ENCODE data around the gene DBI. TPM values are rescaled to one million over a fixed set of nuclear protein-coding genes. Genes with fewer than 3 reads are reported as not detected.

The DBI gene
- polyA plus RNA-seq, 2 of the 4 experiments (the other 2 are of a cell fraction): 339 to 823 TPM

- TF ChIP-seq E2F6 (IDR thresholded peaks at IDR 0.05; ENCODE audit: borderline replicate concordance, low read depth): no peak
Observed at GRCh38 chr2:119393971-119394748, 27.4 kb downstream of the DBI start (continued).

- 8% methylated on average over 2 of the region's 6 CpGs for WGBS (ENCODE audit: missing lambda C conversion rate)
- CTCF ChIA-PET: interaction anchor here (1.0 to 16.0 kb wide), 3 partner anchors 10 to 78 kb away, joined by 3 to 255 read pairs (median 3); no protein-coding TSS in a partner anchor
- TF ChIP-seq TP53 (CRISPR knock-in tag; IDR thresholded peaks at IDR 0.05) (no peak), RARB (CRISPR knock-in tag; IDR thresholded peaks at IDR 0.05) (no peak), NFE2L2 (conservative IDR thresholded peaks at IDR 0.05; ENCODE audit: low read length) (no peak), MYC (IDR thresholded peaks at IDR 0.05; ENCODE audit: borderline replicate concordance, low read length) (no peak), ESRRA (IDR thresholded peaks at IDR 0.05; ENCODE audit: borderline replicate concordance, low read length) (no peak), MAX (IDR thresholded peaks at IDR 0.05) (no peak), E2F6 (IDR thresholded peaks at IDR 0.05; ENCODE audit: borderline replicate concordance, low read depth) (no peak), BHLHE40 (IDR thresholded peaks at IDR 0.05; ENCODE audit: low read depth, low read length) (no peak), MAZ (IDR thresholded peaks at IDR 0.05; ENCODE audit: borderline replicate concordance, low read depth, low read length) (no peak), JUNB (IDR thresholded peaks at IDR 0.05) (no peak), ZC3H11A (IDR thresholded peaks at IDR 0.05) (no peak), PHF8 (IDR thresholded peaks at IDR 0.05; ENCODE audit: borderline replicate concordance, low read depth) (no peak), POLR2A (IDR thresholded peaks at IDR 0.05; ENCODE audit: low read length) (no peak), HOXB13 (CRISPR knock-in tag; IDR thresholded peaks at IDR 0.05; ENCODE audit: low read depth) (no peak), HMGXB4 (CRISPR knock-in tag; IDR thresholded peaks at IDR 0.05; ENCODE audit: borderline replicate concordance) (no peak), JUN (IDR thresholded peaks at IDR 0.05) (no peak), HOXA7 (CRISPR knock-in tag; IDR thresholded peaks at IDR 0.05) (no peak), GATA3 (IDR thresholded peaks at IDR 0.05; ENCODE audit: borderline replicate concordance) (no peak), HOXB5 (CRISPR knock-in tag; IDR thresholded peaks at IDR 0.05) (no peak)
- no peak overlapping the region for H3K4me3 ChIP-seq
- POLR2A ChIA-PET: no interaction called here
- no peaks in the 10 kb centered on the region for H3K4me1 ChIP-seq
- no peak overlapping the region for H3K27ac ChIP-seq
- H3K9me3 ChIP-seq: no peaks in the 10 kb centered on the region
- no peak for DNase-seq (ENCODE audit: low read depth in 1 of 2, low spot score in 1 of 2)
- ATAC-seq: no peak; a peak in 1 of 6 replicates
- no peak for FAIRE-seq
- H3K4me2 ChIP-seq: no peak overlapping the region
Observed at GRCh38 chr2:119397196-119397595, 30.4 kb downstream of the DBI start.

- H3K9me3 ChIP-seq: no peaks in the 10 kb centered on the region
- 76% methylated on average over 5 of the region's 5 CpGs for WGBS (ENCODE audit: missing lambda C conversion rate)
- no peak overlapping the region for H3K4me2 ChIP-seq
- no peak overlapping the region for H3K27ac ChIP-seq
- ATAC-seq (no peak), FAIRE-seq (no peak), DNase-seq (ENCODE audit: low read depth in 1 of 2, low spot score in 1 of 2) (no peak)
- no peaks in the 10 kb centered on the region for H3K4me1 ChIP-seq
- no peak overlapping the region for H3K4me3 ChIP-seq
- POLR2A ChIA-PET: no interaction called here
- CTCF ChIA-PET: interaction anchor here (16.0 kb wide), 1 partner anchor 73 kb away, joined by 255 read pairs; no protein-coding TSS in a partner anchor
- TF ChIP-seq HES2 (IDR thresholded peaks at IDR 0.05) (no peak), PBX3 (IDR thresholded peaks at IDR 0.05) (no peak), CHD4 (IDR thresholded peaks at IDR 0.05; ENCODE audit: borderline replicate concordance) (no peak), FOSB (CRISPR knock-in tag; IDR thresholded peaks at IDR 0.05) (no peak), FOXS1 (CRISPR knock-in tag; IDR thresholded peaks at IDR 0.05) (no peak), CBX2 (IDR thresholded peaks at IDR 0.05; ENCODE audit: borderline replicate concordance, low read depth) (no peak), ELK1 (IDR thresholded peaks at IDR 0.05; ENCODE audit: low read depth, low read length) (no peak), ATOH8 (CRISPR knock-in tag; IDR thresholded peaks at IDR 0.05; ENCODE audit: low read depth) (no peak), HMGXB4 (CRISPR knock-in tag; IDR thresholded peaks at IDR 0.05; ENCODE audit: borderline replicate concordance) (no peak)
Observed at GRCh38 chr2:119402106-119402505, 35.3 kb downstream of the DBI start.
